K562 (cell line): ENCODE results near the gene PDIA2. TPM values are rescaled to one million over a fixed set of nuclear protein-coding genes. Genes with fewer than 3 reads are reported as not detected.

Source experiments
- ATAC-seq: fragments of 200-7000 bp; cut with Tn5 transposase; 3 replicates; pipeline ENCODE4 v1.9.1; 2020; ENCODE audit warnings: moderate library complexity
- BruUV-seq: library from RNA; stranded (reverse); fragments of 400-500 nt; replicated peaks from 2 replicates; lab custom pipeline; 2021; lab: Mats Ljungman, UMichigan
- CTCF ChIA-PET: fragments of 300-600 bp; formaldehyde crosslinking; extraction: SDS; loops from one replicate; lab custom pipeline; 2021; ENCODE audit warnings: low intra/inter-chr PET ratio; lab: Yijun Ruan, JAX
- POLR2A ChIA-PET: fragments of 300-600, 350-650 bp; sonication (Branson Sonifier 250); formaldehyde crosslinking; extraction: SDS; loops from one replicate; lab custom pipeline; 2021; ENCODE audit warnings: antibody characterized with exemption, inconsistent platforms; lab: Yijun Ruan, JAX
- DNase-seq, 4 experiments: peaks; one replicate each; pipeline versions ENCODE4 v3.0.0 to v3.0.0-alpha.2; 2011 to 2018; ENCODE audit warnings: low spot score in 3 of 4, mixed read lengths in 3 of 4; ENCODE audit errors: extremely low read depth in 1 of 4
- FAIRE-seq: peaks from 2 replicates; lab custom pipeline; 2011; peaks lifted over from hg19 to GRCh38; lab: Jason Lieb, UNC
- H2AFZ ChIP-seq: 2 replicates; pipeline ENCODE4 v1.6.0; 2011; ENCODE audit warnings: low read depth, low read length, control low read depth, inconsistent platforms
- H3K27ac ChIP-seq: fragments of 200-600 bp; 3 replicates; pipeline ENCODE4 v1.8.0; 2011; ENCODE audit warnings: low read depth, mild to moderate bottlenecking, control low read depth, inconsistent platforms, low read length, moderate library complexity, mixed read lengths; ENCODE audit errors: extremely low read depth
- H3K27me3 ChIP-seq, 2 experiments: fragments of 300-600 bp in 1 of 2; 2 replicates in 1 of 2; 3 replicates in 1 of 2; pipeline versions ENCODE4 v1.6.0 to v1.8.0; 2011; ENCODE audit warnings: inconsistent platforms in 2 of 2, low read length in 2 of 2, mild to moderate bottlenecking in 1 of 2, mixed read lengths in 1 of 2, moderate library complexity in 1 of 2; ENCODE audit not compliant: control insufficient read depth in 2 of 2, insufficient read depth in 2 of 2
- H3K36me3 ChIP-seq: fragments of 300-600 bp; 3 replicates; pipeline ENCODE4 v1.8.0; 2011; ENCODE audit warnings: mild to moderate bottlenecking, low read length, inconsistent platforms; ENCODE audit not compliant: control insufficient read depth, insufficient read depth
- H3K4me1 ChIP-seq, 2 experiments: fragments of 200-600 bp in 1 of 2; replicated peaks in 1 of 2; 2 replicates in 1 of 2; 3 replicates in 1 of 2; pipeline versions ENCODE4 v1.5.1 to v1.8.0; 2011; ENCODE audit warnings: inconsistent platforms in 2 of 2, low read length in 2 of 2, mild to moderate bottlenecking in 1 of 2, mixed read lengths in 1 of 2, moderate library complexity in 1 of 2; ENCODE audit not compliant: control insufficient read depth in 2 of 2, insufficient read depth in 2 of 2
- H3K4me2 ChIP-seq: 2 replicates; pipeline ENCODE4 v1.6.1; 2011; ENCODE audit warnings: low read length, control low read depth, inconsistent platforms, mixed read lengths; ENCODE audit not compliant: insufficient read depth
- H3K4me3 ChIP-seq: fragments of 200-600 bp; sonication (generic), shearing (Covaris generic); 2 replicates; pipeline ENCODE4 v1.5.1; 2016; ENCODE audit warnings: control low read depth, inconsistent platforms
- H3K79me2 ChIP-seq: fragments of 200-600 bp; 3 replicates; pipeline ENCODE4 v1.8.0; 2011; ENCODE audit warnings: low read length, inconsistent platforms; ENCODE audit not compliant: control insufficient read depth, insufficient read depth
- H3K9ac ChIP-seq, 2 experiments: 2 replicates each; pipeline versions ENCODE4 v1.6.0 to v1.6.1; 2011; ENCODE audit warnings: low read depth in 2 of 2, low read length in 2 of 2, control low read depth in 1 of 2, inconsistent platforms in 1 of 2, mild to moderate bottlenecking in 1 of 2, mixed read lengths in 1 of 2; ENCODE audit not compliant: insufficient read depth in 1 of 2
- H3K9me1 ChIP-seq: one replicate; pipeline ENCODE4 v1.6.0; 2011; ENCODE audit warnings: inconsistent platforms, mild to moderate bottlenecking, low read length, moderate library complexity; ENCODE audit not compliant: control insufficient read depth, insufficient read depth
- H3K9me3 ChIP-seq: replicated peaks from 2 replicates; pipeline ENCODE4 v1.5.1; 2011; ENCODE audit warnings: low read depth, low read length, inconsistent platforms; ENCODE audit not compliant: control insufficient read depth, insufficient read depth
- H4K20me1 ChIP-seq: replicated peaks from 2 replicates; pipeline ENCODE4 v1.6.1; 2011; ENCODE audit warnings: low read length, inconsistent platforms, mixed read lengths; ENCODE audit not compliant: control insufficient read depth, insufficient read depth
- KLF16 ChIP-seq: IDR thresholded peaks from 2 replicates; pipeline ENCODE4 v1.6.1; 2016; ENCODE audit warnings: antibody characterized with exemption
- POLR3A ChIP-seq: IDR thresholded peaks from 2 replicates; pipeline ENCODE4 v1.6.1; 2011; ENCODE audit warnings: borderline replicate concordance, mild to moderate bottlenecking, moderate library complexity; ENCODE audit not compliant: insufficient read length, insufficient read depth; ENCODE audit errors: extremely low read depth
- TFAM ChIP-seq: fragments of 250-450 bp; sonication (Bioruptor Pico); conservative IDR thresholded peaks from 2 replicates; pipeline ENCODE4 v1.5.0; 2021; ENCODE audit warnings: mild to moderate bottlenecking, moderate library complexity
- ZNF174 ChIP-seq: fragments of 250-450 bp; sonication (Bioruptor Pico); IDR thresholded peaks from 2 replicates; pipeline ENCODE4 v1.4.0; 2020; ENCODE audit warnings: mild to moderate bottlenecking
- WGBS: fragments of 100-300 bp; shearing (Covaris generic); methylation state at CpG from one replicate; pipeline ENCODE4 v1.1.6; 2016; ENCODE audit warnings: low coverage, mixed read lengths; ENCODE audit not compliant: insufficient coverage; ENCODE audit errors: missing lambda C conversion rate; 5-methylcytosine and 5-hydroxymethylcytosine counted together
- in situ Hi-C: fragments of 300-500 bp; cut with MboI; formaldehyde crosslinking; loops from 4 replicates; pipeline ENCODE4 v1.15.0; 2018; ENCODE audit warnings: inconsistent platforms, mixed read lengths
- intact Hi-C: fragments of 100-400 bp; cut with micrococcal nuclease; formaldehyde crosslinking; loops from 2 replicates; pipeline ENCODE4 v1.14.2; 2022
- polyA plus RNA-seq, 8 experiments: library from polyadenylated mRNA; depleted of rRNA in 4 of 8; stranded (reverse) in 5 of 8; unstranded in 3 of 8; fragments of >200 nt; fragmentation: Nextera tagmentation in 2 of 8; fragmentation: Illumina TruSeq in 1 of 8; extraction: Ambion mirVana in 2 of 8; extraction: Trizol in 1 of 8; gene quantifications; 2 replicates each; pipeline versions ENCODE4 v1.2.1 to v1.2.3, GENCODE V29; 2011 to 2014; ENCODE audit warnings: inconsistent platforms in 1 of 8, missing spikeins in 1 of 8
- total RNA-seq, 7 experiments: library from RNA; depleted of rRNA in 6 of 7; stranded (reverse); fragments of >200 nt in 6 of 7; fragmentation: Illumina TruSeq in 2 of 7; extraction: Trizol in 2 of 7; gene quantifications; 2 replicates each; pipeline versions ENCODE4 v1.2.1 to v1.2.3, GENCODE V29; 2011 to 2021; ENCODE audit warnings: low replicate concordance in 1 of 7
- TF ChIP-seq, protein P1 (sequence below): fragments of 250-450 bp; sonication (Bioruptor Pico); IDR thresholded peaks from 2 replicates; pipeline ENCODE4 v1.5.0; 2021

Gene PDIA2
- total and polyA plus RNA-seq, 9 of the 15 experiments (the other 6 are each of a cell fraction or from before 2014, with no cell fraction given), result 0.13 to 0.92 (median 0.23) TPM; not detected in 4

- TF ChIP-seq, protein P1, sequence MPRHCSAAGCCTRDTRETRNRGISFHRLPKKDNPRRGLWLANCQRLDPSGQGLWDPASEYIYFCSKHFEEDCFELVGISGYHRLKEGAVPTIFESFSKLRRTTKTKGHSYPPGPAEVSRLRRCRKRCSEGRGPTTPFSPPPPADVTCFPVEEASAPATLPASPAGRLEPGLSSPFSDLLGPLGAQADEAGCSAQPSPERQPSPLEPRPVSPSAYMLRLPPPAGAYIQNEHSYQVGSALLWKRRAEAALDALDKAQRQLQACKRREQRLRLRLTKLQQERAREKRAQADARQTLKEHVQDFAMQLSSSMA (CRISPR knock-in tag), result no peak
- TF ChIP-seq TFAM, result no peak
These were observed 7.9 kb downstream of the PDIA2 start (continued) for GRCh38 chr16:290681-291405.

DNA sequence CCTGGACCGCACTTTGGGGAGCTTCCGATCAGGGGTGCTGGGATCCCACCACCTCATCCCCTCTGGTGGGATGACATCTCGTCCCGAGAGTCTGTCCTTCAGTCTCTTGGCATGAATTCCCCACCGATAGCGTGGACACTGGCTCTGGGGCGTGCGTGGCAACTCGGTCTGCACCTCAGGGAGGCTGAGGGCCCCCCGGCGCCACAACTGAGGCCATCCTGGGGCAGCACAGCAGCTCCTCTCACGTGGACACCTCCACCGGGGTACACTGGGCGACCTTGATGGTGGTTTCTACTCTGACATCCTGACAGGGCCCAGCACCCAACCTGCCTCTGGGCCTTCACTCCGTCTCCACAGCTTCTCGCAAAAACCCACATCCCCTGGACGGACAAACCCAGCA, 8.6 kb downstream of the PDIA2 start:
- ChIA-PET CTCF (no interaction called here), POLR2A (interaction anchor here (0.7 kb wide), 1 partner anchor 57 kb away, joined by 3 read pairs; no protein-coding TSS in a partner anchor)
- Histone ChIP-seq H4K20me1 (no peaks in the 10 kb centered on the region), H3K9me1 (no peaks in the 10 kb centered on the region), H3K4me2 (no peak overlapping the region), H3K36me3 (peaks cover 83% of the 10 kb centered on the region; the same call in 1 of the 3 replicates), H3K4me1 (peaks cover 0 to 28% of the 10 kb centered on the region in 2 experiments; a peak in 2 of 5 replicates), H3K9me3 (no peaks in the 10 kb centered on the region), H3K4me3 (no peak overlapping the region), H3K79me2 (no peaks in the 10 kb centered on the region), H2AFZ (no peak overlapping the region), H3K27ac (no peak overlapping the region), H3K27me3 (no peaks in the 10 kb centered on the region), H3K9ac (no peak overlapping the region; a peak in 1 of 4 replicates)
- in situ Hi-C loops, result no loop called here
- BruUV-seq, result no TSS peak
- DNase-seq (no peak), FAIRE-seq (no peak), ATAC-seq (no peak)
- WGBS, result 95% methylated on average over 17 of the region's 17 CpGs
- intact Hi-C loops, result no loop called here
- no peak for TF ChIP-seq KLF16
- no peak for TF ChIP-seq POLR3A
- TF ChIP-seq ZNF174 (CRISPR knock-in tag), result no peak
